DND-41 (cell line): ENCODE results near the gene PLD3.

ENCODE experiments used
- CTCF ChIP-seq: IDR thresholded peaks from 2 replicates; pipeline ENCODE4 v1.5.1; 2012; ENCODE audit warnings: borderline replicate concordance, low read length, moderate library complexity, mild to moderate bottlenecking; ENCODE audit not compliant: poor library complexity, severe bottlenecking; ENCODE audit errors: extremely low read depth
- EZH2 ChIP-seq: IDR thresholded peaks from 3 replicates; pipeline ENCODE4 v1.6.1; 2012; ENCODE audit warnings: borderline replicate concordance, low read depth, mild to moderate bottlenecking, moderate library complexity, low read length, inconsistent platforms; ENCODE audit not compliant: severe bottlenecking

GRCh38 chr19:40370997-40371801, 22.7 kb downstream of the PLD3 start:
- no peak for TF ChIP-seq CTCF
- TF ChIP-seq EZH2, result no peak
